ENCODE measurements around the gene MTHFD1L. TPM values are rescaled to one million over a fixed set of nuclear protein-coding genes. Genes with fewer than 3 reads are reported as not detected.
A peak's percentile ranks its signal among the peaks of the same experiment; 100 is the strongest.

Gene MTHFD1L
- total RNA-seq, 1 donor from 2014 or later: 32.5 TPM

GRCh38 chr6:150878347-150879213 lies 13.1 kb downstream of the MTHFD1L start:
- Histone ChIP-seq H3K9ac (no peak overlapping the region), H3K79me2 (ENCODE audit: low read depth) (peaks cover 40% of the 10 kb centered on the region), H3K4me3 (no peak overlapping the region), H3K27ac (peak overlapping the region; percentile 38), H4K20me1 (ENCODE audit: low read depth) (peaks cover 12% of the 10 kb centered on the region), H3K27me3 (no peaks in the 10 kb centered on the region), H3K4me1 (peaks cover 42% of the 10 kb centered on the region), H3K9me3 (ENCODE audit: low read depth) (no peaks in the 10 kb centered on the region), H3K4me2 (peak overlapping the region; percentile 36), H3K36me3 (no peaks in the 10 kb centered on the region), H2AFZ (replicated peaks) (peak overlapping the region; percentile 45), H3F3A (ENCODE audit: low read depth) (peaks cover 39% of the 10 kb centered on the region)
- TF ChIP-seq EZH2 (IDR thresholded peaks at IDR 0.05): no peak
- no peak for TF ChIP-seq EZH2phosphoT487 (IDR thresholded peaks at IDR 0.05)
- TF ChIP-seq, protein P1, sequence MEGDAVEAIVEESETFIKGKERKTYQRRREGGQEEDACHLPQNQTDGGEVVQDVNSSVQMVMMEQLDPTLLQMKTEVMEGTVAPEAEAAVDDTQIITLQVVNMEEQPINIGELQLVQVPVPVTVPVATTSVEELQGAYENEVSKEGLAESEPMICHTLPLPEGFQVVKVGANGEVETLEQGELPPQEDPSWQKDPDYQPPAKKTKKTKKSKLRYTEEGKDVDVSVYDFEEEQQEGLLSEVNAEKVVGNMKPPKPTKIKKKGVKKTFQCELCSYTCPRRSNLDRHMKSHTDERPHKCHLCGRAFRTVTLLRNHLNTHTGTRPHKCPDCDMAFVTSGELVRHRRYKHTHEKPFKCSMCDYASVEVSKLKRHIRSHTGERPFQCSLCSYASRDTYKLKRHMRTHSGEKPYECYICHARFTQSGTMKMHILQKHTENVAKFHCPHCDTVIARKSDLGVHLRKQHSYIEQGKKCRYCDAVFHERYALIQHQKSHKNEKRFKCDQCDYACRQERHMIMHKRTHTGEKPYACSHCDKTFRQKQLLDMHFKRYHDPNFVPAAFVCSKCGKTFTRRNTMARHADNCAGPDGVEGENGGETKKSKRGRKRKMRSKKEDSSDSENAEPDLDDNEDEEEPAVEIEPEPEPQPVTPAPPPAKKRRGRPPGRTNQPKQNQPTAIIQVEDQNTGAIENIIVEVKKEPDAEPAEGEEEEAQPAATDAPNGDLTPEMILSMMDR (IDR thresholded peaks at IDR 0.05): no peak
- H3K27ac Mint-ChIP-seq: no peak overlapping the region
- H3K4me1 Mint-ChIP-seq: peaks cover 11% of the 10 kb centered on the region
- H3K27me3 Mint-ChIP-seq (ENCODE audit: insufficient read depth, low read depth): no peaks in the 10 kb centered on the region
- peaks cover 26% of the 10 kb centered on the region for H3K36me3 Mint-ChIP-seq
- H3K9me3 Mint-ChIP-seq: no peaks in the 10 kb centered on the region
- no peak overlapping the region for H3K4me3 Mint-ChIP-seq
- peak; percentile 56 for DNase-seq (ENCODE audit: low spot score)

GRCh38 chr6:150880336-150880735 lies 14.8 kb downstream of the MTHFD1L start:
- Histone ChIP-seq H3K27ac (no peak overlapping the region), H3K36me3 (no peaks in the 10 kb centered on the region), H3K79me2 (ENCODE audit: low read depth) (peaks cover 25% of the 10 kb centered on the region), H3K9ac (no peak overlapping the region), H3K27me3 (no peaks in the 10 kb centered on the region), H2AFZ (replicated peaks) (no peak overlapping the region), H3K4me3 (no peak overlapping the region), H3K4me1 (peaks cover 41% of the 10 kb centered on the region), H3F3A (ENCODE audit: low read depth) (peaks cover 39% of the 10 kb centered on the region), H3K9me3 (ENCODE audit: low read depth) (no peaks in the 10 kb centered on the region), H4K20me1 (ENCODE audit: low read depth) (peaks cover 12% of the 10 kb centered on the region), H3K4me2 (no peak overlapping the region)
- DNase-seq (ENCODE audit: low spot score): no peak
- H3K9me3 Mint-ChIP-seq: no peaks in the 10 kb centered on the region
- TF ChIP-seq, protein P1 (IDR thresholded peaks at IDR 0.05): no peak
- TF ChIP-seq EZH2 (IDR thresholded peaks at IDR 0.05) (no peak), EZH2phosphoT487 (IDR thresholded peaks at IDR 0.05) (no peak)
- H3K4me1 Mint-ChIP-seq: peaks cover 11% of the 10 kb centered on the region
- peaks cover 28% of the 10 kb centered on the region for H3K36me3 Mint-ChIP-seq
- H3K27me3 Mint-ChIP-seq (ENCODE audit: insufficient read depth, low read depth): no peaks in the 10 kb centered on the region
- no peak overlapping the region for H3K4me3 Mint-ChIP-seq
- no peak overlapping the region for H3K27ac Mint-ChIP-seq

- Histone ChIP-seq H3K27me3 (no peaks in the 10 kb centered on the region), H3K4me1 (peaks cover 24% of the 10 kb centered on the region), H3K36me3 (no peaks in the 10 kb centered on the region), H3K4me3 (no peak overlapping the region), H3K27ac (peak overlapping the region; percentile 10), H3K9me3 (ENCODE audit: low read depth) (no peaks in the 10 kb centered on the region), H2AFZ (replicated peaks) (no peak overlapping the region), H3F3A (ENCODE audit: low read depth) (peaks cover 24% of the 10 kb centered on the region), H4K20me1 (ENCODE audit: low read depth) (no peaks in the 10 kb centered on the region), H3K79me2 (ENCODE audit: low read depth) (peaks cover 19% of the 10 kb centered on the region), H3K9ac (no peak overlapping the region), H3K4me2 (peak overlapping the region; percentile 17)
- no peaks in the 10 kb centered on the region for H3K9me3 Mint-ChIP-seq
- H3K4me3 Mint-ChIP-seq: no peak overlapping the region
- peak overlapping the region; percentile 23 for H3K27ac Mint-ChIP-seq
- H3K27me3 Mint-ChIP-seq (ENCODE audit: insufficient read depth, low read depth): no peaks in the 10 kb centered on the region
- peak; percentile 82 for DNase-seq (ENCODE audit: low spot score)
- TF ChIP-seq, protein P1 (IDR thresholded peaks at IDR 0.05): no peak
- peaks cover 33% of the 10 kb centered on the region for H3K36me3 Mint-ChIP-seq
- peaks cover 8% of the 10 kb centered on the region for H3K4me1 Mint-ChIP-seq
These were observed 16.5 kb downstream of the MTHFD1L start for GRCh38 chr6:150881911-150882481.
